GM12878 (cell line): ENCODE results near the gene BRAT1. TPM values are rescaled to one million over a fixed set of nuclear protein-coding genes. Genes with fewer than 3 reads are reported as not detected.

Source experiments
- CBFB ChIP-seq: IDR thresholded peaks from 2 replicates; pipeline ENCODE4 v1.6.1; 2016; ENCODE audit warnings: antibody characterized with exemption, low read depth
- CREB1 ChIP-seq: IDR thresholded peaks from 2 replicates; pipeline ENCODE4 v1.6.1; 2012; ENCODE audit warnings: low read depth, mild to moderate bottlenecking, inconsistent platforms
- HDGF ChIP-seq: fragments of 450-650 bp; IDR thresholded peaks from 2 replicates; pipeline ENCODE4 v1.6.1; 2016; ENCODE audit warnings: antibody characterized with exemption
- MYB ChIP-seq: fragments of 150-350 bp; IDR thresholded peaks from 2 replicates; pipeline ENCODE4 v1.6.1; 2014; ENCODE audit warnings: mild to moderate bottlenecking, low read depth, low read length, borderline replicate concordance
- PML ChIP-seq: IDR thresholded peaks from 2 replicates; pipeline ENCODE4 v1.6.1; 2012; ENCODE audit warnings: low read length, inconsistent platforms
- POLR2A ChIP-seq: IDR thresholded peaks from 2 replicates; pipeline ENCODE4 v1.6.1; 2011; ENCODE audit warnings: low read depth, mild to moderate bottlenecking, low read length
- POU2F2 ChIP-seq: IDR thresholded peaks from 3 replicates; pipeline ENCODE4 v1.6.1; 2011; ENCODE audit warnings: low read depth, mild to moderate bottlenecking, low read length, borderline replicate concordance
- RCOR1 ChIP-seq: conservative IDR thresholded peaks from 2 replicates; pipeline ENCODE4 v1.6.1; 2012; ENCODE audit warnings: low read depth, low read length, improper control_type of control experiment
- polyA plus RNA-seq, 11 experiments: library from polyadenylated mRNA; depleted of rRNA in 4 of 11; unstranded in 6 of 11; stranded (reverse) in 5 of 11; fragments of >200 nt; fragmentation: Nextera tagmentation in 4 of 11; fragmentation: Illumina TruSeq in 1 of 11; extraction: Ambion mirVana in 4 of 11; extraction: Trizol in 1 of 11; gene quantifications; 1 replicate in 1 of 11; 2 replicates in 10 of 11; pipeline versions ENCODE4 v1.2.1 to v1.2.3, GENCODE V29; 2011 to 2016; ENCODE audit warnings: inconsistent platforms in 2 of 11, missing spikeins in 2 of 11, low read depth in 1 of 11
- total RNA-seq, 4 experiments: library from RNA; depleted of rRNA in 3 of 4; stranded (reverse); fragments of >200 nt in 3 of 4; fragmentation: Illumina TruSeq in 1 of 4; extraction: Trizol in 1 of 4; gene quantifications; 2 replicates each; pipeline versions ENCODE4 v1.2.1 to v1.2.3, GENCODE V29; 2013 to 2021
- TF ChIP-seq, protein P1 (sequence below): IDR thresholded peaks from 2 replicates; pipeline ENCODE4 v1.6.1; 2012; ENCODE audit warnings: improper control_type of control experiment, low read depth, low read length; ENCODE audit not compliant: insufficient replicate concordance
- TF ChIP-seq, protein P2 (sequence below): fragments of 450-650 bp; IDR thresholded peaks from 2 replicates; pipeline ENCODE4 v1.6.1; 2016; ENCODE audit warnings: mild to moderate bottlenecking
- TF ChIP-seq, protein P3 (sequence below): fragments of 450-650 bp; IDR thresholded peaks from 2 replicates; pipeline ENCODE4 v1.6.1; 2018; ENCODE audit warnings: borderline replicate concordance, mild to moderate bottlenecking; ENCODE audit not compliant: partially characterized antibody

Gene BRAT1
- total and polyA plus RNA-seq, 10 of the 15 experiments (the other 5 are each of a cell fraction or from before 2014, with no cell fraction given), result 0.13 to 53.3 (median 16.0) TPM

DNA sequence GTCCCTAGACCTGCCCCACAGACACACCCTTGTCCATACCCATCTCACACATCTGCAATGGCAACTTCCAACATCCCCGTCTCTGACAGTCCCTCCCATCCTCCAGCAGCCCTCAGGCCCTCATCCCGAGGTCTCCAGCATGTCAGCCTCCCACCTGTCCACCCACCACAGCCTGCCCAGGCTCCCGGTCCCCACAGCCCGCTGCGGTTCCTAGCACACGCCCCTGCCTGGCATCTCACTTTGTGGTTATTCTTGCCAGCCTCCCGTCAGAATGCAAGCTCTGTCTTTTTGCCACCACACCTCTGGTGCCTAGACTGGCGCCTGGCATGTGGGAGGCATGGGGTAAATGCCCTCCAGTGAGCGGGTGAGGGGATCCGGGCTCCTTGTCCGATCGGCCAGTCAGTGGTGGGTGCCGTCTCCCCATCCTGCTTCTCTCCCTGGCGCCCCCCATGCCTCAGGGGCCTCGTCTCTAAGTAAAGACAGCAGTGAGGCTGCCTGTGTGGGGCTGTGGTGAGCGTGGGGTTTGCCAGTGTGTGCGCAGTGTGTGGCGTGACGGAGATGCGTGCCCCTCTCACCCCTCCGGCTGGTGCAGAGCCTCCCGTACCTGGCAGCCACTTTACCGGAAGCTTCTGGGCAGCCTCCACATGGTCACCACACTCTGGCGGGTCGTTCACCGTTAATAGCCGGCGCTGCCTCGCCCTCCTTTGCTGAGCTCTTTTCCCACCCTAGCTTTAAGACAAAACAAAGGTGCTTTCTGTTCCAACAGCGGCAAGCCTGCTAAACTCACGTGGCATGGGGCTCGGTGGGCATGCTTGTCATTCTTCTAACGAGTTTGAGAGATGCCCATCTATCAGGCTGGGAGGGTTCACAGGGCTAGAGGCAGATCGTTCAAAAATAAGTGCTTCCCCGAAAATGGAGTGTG, 48.0 kb upstream of the BRAT1 start (continued):
- TF ChIP-seq, protein P1, sequence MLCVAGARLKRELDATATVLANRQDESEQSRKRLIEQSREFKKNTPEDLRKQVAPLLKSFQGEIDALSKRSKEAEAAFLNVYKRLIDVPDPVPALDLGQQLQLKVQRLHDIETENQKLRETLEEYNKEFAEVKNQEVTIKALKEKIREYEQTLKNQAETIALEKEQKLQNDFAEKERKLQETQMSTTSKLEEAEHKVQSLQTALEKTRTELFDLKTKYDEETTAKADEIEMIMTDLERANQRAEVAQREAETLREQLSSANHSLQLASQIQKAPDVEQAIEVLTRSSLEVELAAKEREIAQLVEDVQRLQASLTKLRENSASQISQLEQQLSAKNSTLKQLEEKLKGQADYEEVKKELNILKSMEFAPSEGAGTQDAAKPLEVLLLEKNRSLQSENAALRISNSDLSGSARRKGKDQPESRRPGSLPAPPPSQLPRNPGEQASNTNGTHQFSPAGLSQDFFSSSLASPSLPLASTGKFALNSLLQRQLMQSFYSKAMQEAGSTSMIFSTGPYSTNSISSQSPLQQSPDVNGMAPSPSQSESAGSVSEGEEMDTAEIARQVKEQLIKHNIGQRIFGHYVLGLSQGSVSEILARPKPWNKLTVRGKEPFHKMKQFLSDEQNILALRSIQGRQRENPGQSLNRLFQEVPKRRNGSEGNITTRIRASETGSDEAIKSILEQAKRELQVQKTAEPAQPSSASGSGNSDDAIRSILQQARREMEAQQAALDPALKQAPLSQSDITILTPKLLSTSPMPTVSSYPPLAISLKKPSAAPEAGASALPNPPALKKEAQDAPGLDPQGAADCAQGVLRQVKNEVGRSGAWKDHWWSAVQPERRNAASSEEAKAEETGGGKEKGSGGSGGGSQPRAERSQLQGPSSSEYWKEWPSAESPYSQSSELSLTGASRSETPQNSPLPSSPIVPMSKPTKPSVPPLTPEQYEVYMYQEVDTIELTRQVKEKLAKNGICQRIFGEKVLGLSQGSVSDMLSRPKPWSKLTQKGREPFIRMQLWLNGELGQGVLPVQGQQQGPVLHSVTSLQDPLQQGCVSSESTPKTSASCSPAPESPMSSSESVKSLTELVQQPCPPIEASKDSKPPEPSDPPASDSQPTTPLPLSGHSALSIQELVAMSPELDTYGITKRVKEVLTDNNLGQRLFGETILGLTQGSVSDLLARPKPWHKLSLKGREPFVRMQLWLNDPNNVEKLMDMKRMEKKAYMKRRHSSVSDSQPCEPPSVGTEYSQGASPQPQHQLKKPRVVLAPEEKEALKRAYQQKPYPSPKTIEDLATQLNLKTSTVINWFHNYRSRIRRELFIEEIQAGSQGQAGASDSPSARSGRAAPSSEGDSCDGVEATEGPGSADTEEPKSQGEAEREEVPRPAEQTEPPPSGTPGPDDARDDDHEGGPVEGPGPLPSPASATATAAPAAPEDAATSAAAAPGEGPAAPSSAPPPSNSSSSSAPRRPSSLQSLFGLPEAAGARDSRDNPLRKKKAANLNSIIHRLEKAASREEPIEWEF, result no peak
- no peak for TF ChIP-seq HDGF
- TF ChIP-seq, protein P2, sequence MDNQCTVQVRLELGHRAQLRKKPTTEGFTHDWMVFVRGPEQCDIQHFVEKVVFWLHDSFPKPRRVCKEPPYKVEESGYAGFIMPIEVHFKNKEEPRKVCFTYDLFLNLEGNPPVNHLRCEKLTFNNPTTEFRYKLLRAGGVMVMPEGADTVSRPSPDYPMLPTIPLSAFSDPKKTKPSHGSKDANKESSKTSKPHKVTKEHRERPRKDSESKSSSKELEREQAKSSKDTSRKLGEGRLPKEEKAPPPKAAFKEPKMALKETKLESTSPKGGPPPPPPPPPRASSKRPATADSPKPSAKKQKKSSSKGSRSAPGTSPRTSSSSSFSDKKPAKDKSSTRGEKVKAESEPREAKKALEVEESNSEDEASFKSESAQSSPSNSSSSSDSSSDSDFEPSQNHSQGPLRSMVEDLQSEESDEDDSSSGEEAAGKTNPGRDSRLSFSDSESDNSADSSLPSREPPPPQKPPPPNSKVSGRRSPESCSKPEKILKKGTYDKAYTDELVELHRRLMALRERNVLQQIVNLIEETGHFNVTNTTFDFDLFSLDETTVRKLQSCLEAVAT, result no peak
- TF ChIP-seq, protein P3, sequence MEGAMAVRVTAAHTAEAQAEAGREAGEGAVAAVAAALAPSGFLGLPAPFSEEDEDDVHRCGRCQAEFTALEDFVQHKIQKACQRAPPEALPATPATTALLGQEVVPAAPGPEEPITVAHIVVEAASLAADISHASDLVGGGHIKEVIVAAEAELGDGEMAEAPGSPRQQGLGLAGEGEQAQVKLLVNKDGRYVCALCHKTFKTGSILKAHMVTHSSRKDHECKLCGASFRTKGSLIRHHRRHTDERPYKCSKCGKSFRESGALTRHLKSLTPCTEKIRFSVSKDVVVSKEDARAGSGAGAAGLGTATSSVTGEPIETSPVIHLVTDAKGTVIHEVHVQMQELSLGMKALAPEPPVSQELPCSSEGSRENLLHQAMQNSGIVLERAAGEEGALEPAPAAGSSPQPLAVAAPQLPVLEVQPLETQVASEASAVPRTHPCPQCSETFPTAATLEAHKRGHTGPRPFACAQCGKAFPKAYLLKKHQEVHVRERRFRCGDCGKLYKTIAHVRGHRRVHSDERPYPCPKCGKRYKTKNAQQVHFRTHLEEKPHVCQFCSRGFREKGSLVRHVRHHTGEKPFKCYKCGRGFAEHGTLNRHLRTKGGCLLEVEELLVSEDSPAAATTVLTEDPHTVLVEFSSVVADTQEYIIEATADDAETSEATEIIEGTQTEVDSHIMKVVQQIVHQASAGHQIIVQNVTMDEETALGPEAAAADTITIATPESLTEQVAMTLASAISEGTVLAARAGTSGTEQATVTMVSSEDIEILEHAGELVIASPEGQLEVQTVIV, result no peak
- no peak for TF ChIP-seq POLR2A
- TF ChIP-seq PML, result no peak
- no peak for TF ChIP-seq RCOR1
- TF ChIP-seq POU2F2, result no peak
- no peak for TF ChIP-seq CREB1
- no peak for TF ChIP-seq MYB
- TF ChIP-seq CBFB, result no peak
